ENCODE data around the gene TAF1B. TPM values are rescaled to one million over a fixed set of nuclear protein-coding genes. Genes with fewer than 3 reads are reported as not detected.

The TAF1B gene
- polyA plus RNA-seq, 1 donor from 2014 or later: 15.7 TPM

- Mint-ChIP-seq H3K36me3 (peaks cover 2% of the 10 kb centered on the region), H3K9me3 (no peaks in the 10 kb centered on the region), H3K4me3 (no peak overlapping the region), H3K27me3 (no peaks in the 10 kb centered on the region), H3K4me1 (peaks cover 11 to 19% (median 17%) of the 10 kb centered on the region in 3 donors), H3K27ac (peak overlapping the region in 1 of 3 donors; percentile 82)
These were observed 121.2 kb downstream of the TAF1B start for GRCh38 chr2:9964334-9964980.

DNA sequence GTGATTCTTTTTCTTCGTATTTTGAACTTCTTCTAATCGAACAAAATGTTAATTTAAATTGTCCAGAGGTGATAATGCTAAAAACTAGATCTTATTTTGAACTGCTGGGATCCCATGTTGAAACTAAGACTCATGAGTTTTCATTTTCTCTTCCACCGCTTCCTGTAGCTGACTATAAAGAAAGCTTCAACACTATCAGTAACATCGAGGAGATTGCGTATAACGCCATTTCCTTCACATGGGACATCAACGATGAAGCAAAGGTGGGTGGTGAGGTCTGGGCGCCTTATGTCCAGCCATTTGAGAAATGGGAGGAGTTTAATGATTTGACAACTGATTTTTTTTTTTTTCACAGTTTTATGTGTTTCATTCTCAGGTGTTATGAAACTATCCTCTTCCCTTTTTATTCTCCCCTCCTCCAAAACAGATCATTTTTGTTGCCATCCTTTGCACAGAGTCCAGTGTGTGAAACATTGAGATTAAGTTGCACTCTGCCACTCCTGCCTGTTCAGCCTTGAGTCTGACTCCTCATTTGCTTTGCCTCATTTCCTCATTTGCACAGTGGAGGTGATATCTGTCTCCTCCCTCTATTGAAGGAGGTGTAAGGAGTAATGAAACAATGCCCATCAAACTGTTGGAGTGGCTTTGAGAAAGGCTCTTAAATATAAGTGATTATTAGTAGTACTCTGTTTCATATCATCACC is 122.0 kb downstream of the TAF1B start:
- Mint-ChIP-seq H3K27ac (peak overlapping the region in 1 of 3 donors; percentile 82), H3K27me3 (no peaks in the 10 kb centered on the region), H3K4me1 (peaks cover 11 to 19% (median 17%) of the 10 kb centered on the region in 3 donors), H3K9me3 (no peaks in the 10 kb centered on the region), H3K4me3 (peak overlapping the region in 1 of 4 donors; percentile 75), H3K36me3 (peaks cover 2% of the 10 kb centered on the region)

DNA sequence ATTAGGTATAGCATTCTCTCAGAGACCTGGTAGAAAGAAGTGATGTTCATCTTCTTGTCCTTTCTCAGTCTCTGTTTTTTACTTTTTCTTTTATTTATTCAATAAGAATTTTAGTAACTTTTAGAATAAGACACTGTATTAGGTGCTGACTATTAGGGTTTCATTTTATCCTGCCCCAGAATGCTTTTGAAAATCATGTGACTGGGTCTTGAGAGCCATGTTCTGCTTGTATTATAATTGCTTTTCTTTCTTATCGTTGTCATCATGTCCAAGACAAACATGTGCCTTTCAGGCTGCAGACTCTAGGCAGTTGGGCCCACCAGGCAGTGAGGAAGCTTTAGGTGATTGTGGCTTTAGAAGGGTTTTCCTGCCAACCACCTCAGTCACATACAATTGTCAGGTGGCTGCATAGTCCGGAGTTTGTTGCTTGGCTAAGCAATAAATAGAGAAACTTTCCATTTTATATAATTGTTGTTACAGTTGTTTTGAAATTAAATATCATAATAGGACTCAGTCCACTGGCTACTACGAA is 123.3 kb downstream of the TAF1B start:
- Mint-ChIP-seq H3K36me3 (peaks cover 2% of the 10 kb centered on the region), H3K27me3 (no peaks in the 10 kb centered on the region), H3K4me3 (no peak overlapping the region), H3K4me1 (peaks cover 11 to 19% (median 17%) of the 10 kb centered on the region in 3 donors), H3K9me3 (no peaks in the 10 kb centered on the region), H3K27ac (peak overlapping the region in 1 of 3 donors; percentile 4)

- H3K9me3 Mint-ChIP-seq: no peaks in the 10 kb centered on the region
- no peak overlapping the region for H3K27ac Mint-ChIP-seq
- no peaks in the 10 kb centered on the region for H3K27me3 Mint-ChIP-seq
- H3K4me3 Mint-ChIP-seq: no peak overlapping the region
- no peaks in the 10 kb centered on the region for H3K36me3 Mint-ChIP-seq
- H3K4me1 Mint-ChIP-seq: peaks cover 11 to 19% (median 17%) of the 10 kb centered on the region in 3 donors
These were observed 123.9 kb downstream of the TAF1B start for GRCh38 chr2:9967053-9967775.

GRCh38 chr2:9968553-9969497 is 125.6 kb downstream of the TAF1B start:
- Mint-ChIP-seq H3K27me3 (peaks cover 5% of the 10 kb centered on the region), H3K4me3 (no peak overlapping the region), H3K9me3 (no peaks in the 10 kb centered on the region), H3K36me3 (no peaks in the 10 kb centered on the region), H3K4me1 (peaks cover 11 to 19% (median 17%) of the 10 kb centered on the region in 3 donors), H3K27ac (no peak overlapping the region)

DNA sequence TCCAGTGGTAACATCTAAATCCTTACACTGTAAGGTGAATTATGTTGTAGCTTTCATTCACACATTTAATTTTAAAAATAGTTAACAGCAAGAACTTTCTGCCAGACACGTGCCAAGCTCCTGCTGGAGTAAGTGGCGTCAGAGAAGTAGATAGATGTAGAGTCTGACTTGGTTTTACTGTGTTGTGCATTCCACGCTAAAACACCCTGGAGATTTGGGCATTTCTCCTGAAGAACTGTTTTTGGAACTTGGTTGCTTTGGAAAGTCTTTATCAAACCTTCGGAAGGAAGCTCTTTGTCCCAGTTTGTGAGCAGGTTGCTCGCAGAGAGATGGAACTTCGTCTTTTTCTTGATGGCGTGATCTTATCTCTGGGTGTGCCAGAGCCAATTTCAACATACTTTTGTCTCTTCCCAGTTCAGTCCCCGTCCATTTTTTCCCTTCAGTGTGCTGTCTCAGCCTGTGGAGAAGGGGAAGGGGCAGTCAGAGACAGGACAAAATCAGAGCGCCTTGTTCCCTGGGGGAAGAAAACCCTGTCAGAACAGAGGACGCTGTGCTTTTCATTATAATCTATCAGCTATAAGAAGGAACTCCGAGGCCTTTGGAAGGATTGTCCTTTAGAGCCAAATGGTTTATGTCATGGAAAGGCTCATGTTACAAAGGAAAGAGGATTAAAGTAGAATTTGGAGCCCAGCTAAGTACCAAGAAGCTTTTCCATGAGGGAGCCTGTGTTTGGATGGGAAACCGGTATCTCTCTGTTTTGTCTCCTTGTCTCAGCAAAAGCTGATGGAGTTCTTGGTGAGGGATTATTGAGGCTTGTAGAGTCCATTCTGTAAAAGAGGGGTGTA is 127.1 kb downstream of the TAF1B start:
- no peak overlapping the region for H3K4me3 Mint-ChIP-seq
- no peaks in the 10 kb centered on the region for H3K9me3 Mint-ChIP-seq
- peaks cover 2% of the 10 kb centered on the region for H3K36me3 Mint-ChIP-seq
- H3K4me1 Mint-ChIP-seq: peaks cover 8 to 14% (median 10%) of the 10 kb centered on the region in 3 donors
- no peak overlapping the region for H3K27ac Mint-ChIP-seq
- H3K27me3 Mint-ChIP-seq: peaks cover 6% of the 10 kb centered on the region

GRCh38 chr2:9971105-9971818 is 128.0 kb downstream of the TAF1B start:
- Mint-ChIP-seq H3K27ac (peak overlapping the region in 1 of 3 donors; percentile 25), H3K4me3 (no peak overlapping the region)

GRCh38 chr2:9971890-9972289 is 128.6 kb downstream of the TAF1B start:
- Mint-ChIP-seq H3K27me3 (peaks cover 12% of the 10 kb centered on the region), H3K4me1 (peaks cover 6 to 13% (median 10%) of the 10 kb centered on the region in 3 donors), H3K4me3 (no peak overlapping the region)

More at GRCh38 chr2:9971105-9971818, 128.0 kb downstream of the TAF1B start:
- H3K27me3 Mint-ChIP-seq: peaks cover 6% of the 10 kb centered on the region
- peaks cover 2% of the 10 kb centered on the region for H3K36me3 Mint-ChIP-seq
- no peaks in the 10 kb centered on the region for H3K9me3 Mint-ChIP-seq
- peaks cover 6 to 13% (median 10%) of the 10 kb centered on the region in 3 donors for H3K4me1 Mint-ChIP-seq

DNA sequence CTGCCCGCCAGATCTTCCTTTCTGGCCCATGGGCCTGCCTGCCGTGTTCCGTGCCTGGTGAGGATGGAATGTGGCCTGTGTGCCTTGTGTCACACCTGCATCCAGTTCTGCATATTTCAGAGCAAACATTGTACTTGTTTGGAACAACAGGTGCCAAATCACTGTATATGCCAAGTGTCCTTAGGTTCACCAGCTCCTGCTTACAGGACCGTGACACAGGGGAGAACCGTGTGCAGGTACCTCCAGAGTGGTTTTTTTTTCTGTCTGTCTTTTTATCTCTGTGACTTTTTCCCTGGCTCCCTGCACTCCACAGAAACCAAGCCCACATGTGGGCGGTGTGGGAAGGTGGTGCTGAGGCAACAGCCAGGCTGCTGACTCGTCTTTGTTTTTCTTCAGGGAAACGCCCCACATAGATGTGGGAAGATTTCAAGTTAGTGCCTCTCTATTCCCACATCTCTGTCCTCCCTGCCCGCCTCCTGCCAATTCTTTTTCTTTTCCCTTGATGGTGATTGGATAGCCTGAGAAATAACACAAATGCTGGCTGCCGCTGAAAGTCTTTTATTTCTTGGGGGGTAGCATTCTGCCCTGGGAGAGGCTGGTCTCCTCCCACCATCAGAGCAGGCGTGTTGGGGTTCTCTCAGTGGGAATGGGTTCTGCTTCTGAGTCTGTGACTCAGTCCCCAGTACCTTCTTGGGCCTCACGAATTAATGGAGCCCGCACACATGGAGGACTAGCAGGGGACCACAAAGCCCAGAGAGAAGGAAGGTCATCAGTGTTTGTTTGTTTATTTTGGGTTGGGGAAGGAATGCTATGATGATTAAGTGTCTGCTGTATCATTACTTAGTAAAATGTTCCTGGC is 129.6 kb downstream of the TAF1B start:
- Mint-ChIP-seq H3K36me3 (peaks cover 2% of the 10 kb centered on the region), H3K27ac (no peak overlapping the region), H3K27me3 (peaks cover 12% of the 10 kb centered on the region), H3K4me3 (no peak overlapping the region), H3K4me1 (peaks cover 0 to 6% (median under 1%) of the 10 kb centered on the region in 3 donors), H3K9me3 (peaks cover 0 to 1% (median under 1%) of the 10 kb centered on the region in 3 donors)

More at GRCh38 chr2:9971890-9972289, 128.6 kb downstream of the TAF1B start:
- no peaks in the 10 kb centered on the region for H3K9me3 Mint-ChIP-seq
- no peak overlapping the region for H3K27ac Mint-ChIP-seq
- H3K36me3 Mint-ChIP-seq: peaks cover 2% of the 10 kb centered on the region

- Mint-ChIP-seq H3K9me3 (peaks cover 0 to 6% (median 1%) of the 10 kb centered on the region in 3 donors), H3K4me3 (no peak overlapping the region)
These were observed 130.4 kb downstream of the TAF1B start for GRCh38 chr2:9973690-9974089.

DNA sequence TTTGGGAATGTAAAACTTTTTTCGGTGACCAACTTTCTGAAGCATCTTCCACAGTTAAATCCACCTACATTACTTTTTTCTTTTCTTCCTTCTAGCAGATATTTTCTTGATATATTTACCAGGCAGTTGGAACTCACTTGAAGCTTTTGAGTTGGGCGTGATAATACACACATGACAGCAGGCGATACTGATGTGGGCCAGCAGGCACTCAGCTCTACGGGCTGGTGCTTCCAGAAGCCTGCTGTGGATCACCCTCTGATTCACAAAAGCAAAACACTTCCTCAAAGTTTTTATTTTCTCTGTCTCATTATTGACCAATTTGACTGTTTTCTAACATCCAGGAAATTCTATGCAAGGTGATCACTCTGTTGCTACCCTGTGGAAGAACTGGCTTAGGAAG is 131.1 kb downstream of the TAF1B start:
- no peak overlapping the region for H3K4me3 Mint-ChIP-seq
- H3K27ac Mint-ChIP-seq: no peak overlapping the region
- peaks cover 2% of the 10 kb centered on the region for H3K36me3 Mint-ChIP-seq
- peaks cover 0 to 6% (median 1%) of the 10 kb centered on the region in 3 donors for H3K9me3 Mint-ChIP-seq
- H3K4me1 Mint-ChIP-seq: no peaks in the 10 kb centered on the region
- peaks cover 14% of the 10 kb centered on the region for H3K27me3 Mint-ChIP-seq

More at GRCh38 chr2:9973690-9974089, 130.4 kb downstream of the TAF1B start:
- H3K4me1 Mint-ChIP-seq: no peaks in the 10 kb centered on the region
- H3K36me3 Mint-ChIP-seq: peaks cover 2% of the 10 kb centered on the region
- peaks cover 12% of the 10 kb centered on the region for H3K27me3 Mint-ChIP-seq
- H3K27ac Mint-ChIP-seq: no peak overlapping the region

DNA sequence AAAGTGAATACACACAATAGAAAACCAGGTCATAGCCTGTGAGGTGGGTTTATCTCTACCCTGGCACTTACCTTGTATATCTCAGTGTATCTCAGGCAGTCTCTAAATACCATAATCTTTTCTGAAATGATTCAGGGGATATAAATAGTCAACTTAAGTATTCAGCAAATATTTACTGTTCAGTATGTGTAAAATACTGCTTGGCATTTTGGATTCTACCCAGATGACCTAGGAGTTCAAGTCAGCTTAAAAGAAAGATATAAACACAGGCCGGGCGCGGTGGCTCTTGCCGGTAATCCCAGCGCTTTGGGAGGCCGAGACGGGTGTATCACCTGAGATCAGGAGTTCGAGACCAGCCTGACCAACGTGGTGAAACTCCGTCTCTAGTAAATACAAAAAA is 132.1 kb downstream of the TAF1B start:
- Mint-ChIP-seq H3K27me3 (peaks cover 17% of the 10 kb centered on the region), H3K36me3 (peaks cover 2% of the 10 kb centered on the region), H3K27ac (no peak overlapping the region), H3K4me1 (no peaks in the 10 kb centered on the region), H3K9me3 (peaks cover 0 to 6% (median 1%) of the 10 kb centered on the region in 3 donors), H3K4me3 (no peak overlapping the region)

Data from IgD-negative memory B cell (primary cell).